Subcutaneous abdominal adipose tissue (tissue), 5 donors: Measurements from ENCODE around the gene SMAD6.

Experiments
- H3K27ac ChIP-seq: one replicate; pipeline ENCODE4 v1.7.0; 2013; ENCODE audit warnings: low read depth, mild to moderate bottlenecking, inconsistent platforms, low read length, moderate library complexity
- H3K27me3 ChIP-seq, 5 donors: one replicate each; pipeline ENCODE4 v1.7.0; 2013; ENCODE audit warnings: low read length in 5 of 5, inconsistent platforms in 1 of 5; ENCODE audit not compliant: control insufficient read depth in 5 of 5, insufficient read depth in 4 of 5
- H3K36me3 ChIP-seq, 5 donors: one replicate each; pipeline ENCODE4 v1.7.0; 2013; ENCODE audit warnings: low read length in 5 of 5; ENCODE audit not compliant: control insufficient read depth in 5 of 5, insufficient read depth in 5 of 5
- H3K4me1 ChIP-seq, 5 donors: one replicate each; pipeline ENCODE4 v1.7.0; 2013; ENCODE audit warnings: low read length in 5 of 5, mild to moderate bottlenecking in 3 of 5, moderate library complexity in 1 of 5; ENCODE audit not compliant: control insufficient read depth in 5 of 5, insufficient read depth in 5 of 5
- H3K4me3 ChIP-seq, 5 donors: one replicate each; pipeline ENCODE4 v1.7.0; 2013; ENCODE audit warnings: low read length in 5 of 5, low read depth in 1 of 5
- H3K9ac ChIP-seq, 5 donors: one replicate each; pipeline ENCODE4 v1.7.0; 2013; ENCODE audit warnings: low read length in 5 of 5, mild to moderate bottlenecking in 4 of 5, moderate library complexity in 3 of 5
- H3K9me3 ChIP-seq, 5 donors: one replicate each; pipeline ENCODE4 v1.7.0; 2013; ENCODE audit warnings: low read length in 5 of 5; ENCODE audit not compliant: control insufficient read depth in 5 of 5
- donor health status: healthy.
- donor health status: healthy.
- donor health status: healthy.
- donor health status: healthy.
- donor health status: healthy.

SMAD6 gene

GRCh38 chr15:66658044-66658443, 44.0 kb upstream of the SMAD6 start:
- Histone ChIP-seq H3K27me3 (no peaks in the 10 kb centered on the region), H3K27ac (no peak overlapping the region), H3K9ac (no peak overlapping the region), H3K36me3 (no peaks in the 10 kb centered on the region), H3K4me1 (peaks cover 4 to 46% (median 18%) of the 10 kb centered on the region in 5 donors), H3K4me3 (no peak overlapping the region), H3K9me3 (no peaks in the 10 kb centered on the region)

- no peaks in the 10 kb centered on the region for H3K9me3 ChIP-seq
Measured at GRCh38 chr15:66658855-66659254, 43.2 kb upstream of the SMAD6 start.

GRCh38 chr15:66659384-66659783, 42.7 kb upstream of the SMAD6 start:
- no peak overlapping the region for H3K4me3 ChIP-seq
- H3K27ac ChIP-seq = no peak overlapping the region
- H3K9ac ChIP-seq = no peak overlapping the region
- H3K4me1 ChIP-seq = peaks cover 4 to 44% (median 18%) of the 10 kb centered on the region in 5 donors
- no peaks in the 10 kb centered on the region for H3K36me3 ChIP-seq
- H3K27me3 ChIP-seq = no peaks in the 10 kb centered on the region
- no peaks in the 10 kb centered on the region for H3K9me3 ChIP-seq

More at GRCh38 chr15:66658855-66659254, 43.2 kb upstream of the SMAD6 start:
- H3K27ac ChIP-seq = no peak overlapping the region
- H3K4me1 ChIP-seq = peaks cover 4 to 46% (median 18%) of the 10 kb centered on the region in 5 donors
- H3K36me3 ChIP-seq = no peaks in the 10 kb centered on the region
- no peak overlapping the region for H3K4me3 ChIP-seq
- H3K27me3 ChIP-seq = no peaks in the 10 kb centered on the region
- no peak overlapping the region for H3K9ac ChIP-seq

GRCh38 chr15:66661432-66662096, 40.5 kb upstream of the SMAD6 start:
- H3K27ac ChIP-seq = peak overlapping the region; percentile 19
- H3K36me3 ChIP-seq = no peaks in the 10 kb centered on the region
- no peak overlapping the region for H3K9ac ChIP-seq
- H3K4me3 ChIP-seq = no peak overlapping the region
- no peaks in the 10 kb centered on the region for H3K27me3 ChIP-seq
- peaks cover 0 to 27% (median 10%) of the 10 kb centered on the region in 5 donors for H3K4me1 ChIP-seq
- H3K9me3 ChIP-seq = no peaks in the 10 kb centered on the region

GRCh38 chr15:66662522-66662921, 39.5 kb upstream of the SMAD6 start:
- H3K27ac ChIP-seq = no peak overlapping the region
- peaks cover 0 to 18% (median 5%) of the 10 kb centered on the region in 5 donors for H3K4me1 ChIP-seq
- H3K4me3 ChIP-seq = no peak overlapping the region
- H3K27me3 ChIP-seq = no peaks in the 10 kb centered on the region
- no peaks in the 10 kb centered on the region for H3K36me3 ChIP-seq
- peaks cover 0 to 1% (median under 1%) of the 10 kb centered on the region in 5 donors for H3K9me3 ChIP-seq
- no peak overlapping the region for H3K9ac ChIP-seq

GRCh38 chr15:66663664-66664063, 38.4 kb upstream of the SMAD6 start:
- Histone ChIP-seq H3K9ac (no peak overlapping the region), H3K36me3 (no peaks in the 10 kb centered on the region), H3K27me3 (no peaks in the 10 kb centered on the region), H3K27ac (no peak overlapping the region), H3K4me1 (peaks cover 0 to 12% (median 0%) of the 10 kb centered on the region in 5 donors), H3K9me3 (peaks cover 0 to 7% (median 6%) of the 10 kb centered on the region in 5 donors), H3K4me3 (no peak overlapping the region)

GRCh38 chr15:66670175-66670574, 31.9 kb upstream of the SMAD6 start:
- Histone ChIP-seq H3K27ac (no peak overlapping the region), H3K36me3 (no peaks in the 10 kb centered on the region), H3K4me1 (peaks cover 0 to 11% (median 4%) of the 10 kb centered on the region in 5 donors), H3K9me3 (peaks cover 0 to 9% (median 6%) of the 10 kb centered on the region in 5 donors), H3K9ac (no peak overlapping the region), H3K4me3 (no peak overlapping the region), H3K27me3 (no peaks in the 10 kb centered on the region)

- H3K27ac ChIP-seq = no peak overlapping the region
- H3K9ac ChIP-seq = no peak overlapping the region
- H3K4me3 ChIP-seq = no peak overlapping the region
- no peaks in the 10 kb centered on the region for H3K36me3 ChIP-seq
- no peaks in the 10 kb centered on the region for H3K27me3 ChIP-seq
- peaks cover 0 to 9% (median 6%) of the 10 kb centered on the region in 5 donors for H3K9me3 ChIP-seq
- H3K4me1 ChIP-seq = peaks cover 0 to 19% (median 11%) of the 10 kb centered on the region in 5 donors
Measured at GRCh38 chr15:66670762-66671580, 31.1 kb upstream of the SMAD6 start.

GRCh38 chr15:66672867-66673266, 29.2 kb upstream of the SMAD6 start:
- no peak overlapping the region for H3K27ac ChIP-seq
- H3K36me3 ChIP-seq = no peaks in the 10 kb centered on the region
- peaks cover 0 to 23% (median 19%) of the 10 kb centered on the region in 5 donors for H3K4me1 ChIP-seq
- no peak overlapping the region for H3K9ac ChIP-seq
- H3K4me3 ChIP-seq = no peak overlapping the region
- H3K27me3 ChIP-seq = no peaks in the 10 kb centered on the region
- H3K9me3 ChIP-seq = peaks cover 0 to 4% (median 2%) of the 10 kb centered on the region in 5 donors
